HCT116 (cell line): ENCODE results near the gene HAUS1. TPM values are rescaled to one million over a fixed set of nuclear protein-coding genes. Genes with fewer than 3 reads are reported as not detected.

ENCODE experiments used
- ATAC-seq: fragments of 200-7000 bp; cut with Tn5 transposase; 2 replicates; pipeline ENCODE4 v1.9.1; 2020; ENCODE audit warnings: mild to moderate bottlenecking, moderate library complexity
- BruUV-seq: library from RNA; stranded (reverse); fragments of 400-500 nt; replicated peaks from 2 replicates; lab custom pipeline; 2021; lab: Mats Ljungman, UMichigan
- CTCF ChIA-PET: fragments of 300-600 bp; sonication (Branson Sonifier 250); formaldehyde crosslinking; loops from one replicate; lab custom pipeline; 2021; ENCODE audit warnings: antibody characterized with exemption; lab: Charles Lee
- POLR2A ChIA-PET: fragments of 300-600, 350-600 bp; sonication (Branson Sonifier 250); formaldehyde crosslinking; loops from one replicate; lab custom pipeline; 2021; ENCODE audit warnings: antibody characterized with exemption; lab: Charles Lee
- RAD21 ChIA-PET, 2 experiments: fragments of 300-600 bp; sonication (Branson Sonifier 250); formaldehyde crosslinking; loops; one replicate each; lab custom pipeline; 2023; ENCODE audit warnings: low total read pairs in 2 of 2; ENCODE audit not compliant: uncharacterized antibody in 2 of 2, unreplicated experiment in 2 of 2, low non-redundant PET in 1 of 2; lab: Charles Lee
- DNase-seq: peaks from one replicate; pipeline ENCODE4 v3.0.0-alpha.2; 2010; ENCODE audit warnings: low read depth, low spot score
- H2AFZ ChIP-seq: fragments of 200-600 bp; shearing (Covaris generic), sonication (generic); 2 replicates; pipeline ENCODE4 v1.6.1; 2017; ENCODE audit warnings: low read depth, mixed run types, mixed read lengths, antibody characterized with exemption, low read length; ENCODE audit not compliant: poor library complexity, severe bottlenecking
- H3K27ac ChIP-seq: 2 replicates; pipeline ENCODE4 v1.5.1; 2012; ENCODE audit warnings: low read depth, low read length
- H3K27me3 ChIP-seq: fragments of 200-600 bp; sonication (generic); 2 replicates; pipeline ENCODE4 v1.6.1; 2016; ENCODE audit warnings: mixed run types, low read length, mixed read lengths; ENCODE audit not compliant: insufficient read depth
- H3K36me3 ChIP-seq, 2 experiments: fragments of 200-500 bp in 1 of 2; fragments of 200-600 bp in 1 of 2; sonication (Bioruptor generic) in 1 of 2; sonication (generic) in 1 of 2; 2 replicates each; pipeline versions ENCODE4 v1.5.1 to v1.6.1; 2014 to 2016; ENCODE audit warnings: low read length in 2 of 2, inconsistent platforms in 1 of 2, mixed read lengths in 1 of 2, mixed run types in 1 of 2; ENCODE audit not compliant: insufficient read depth in 2 of 2, control insufficient read depth in 1 of 2
- H3K4me1 ChIP-seq, 2 experiments: fragments of 200-600 bp in 1 of 2; sonication (generic) in 1 of 2; 2 replicates each; pipeline versions ENCODE4 v1.5.1 to v1.6.1; 2012 to 2017; ENCODE audit warnings: low read length in 2 of 2, inconsistent platforms in 1 of 2, mild to moderate bottlenecking in 1 of 2, mixed read lengths in 1 of 2, mixed run types in 1 of 2, moderate library complexity in 1 of 2; ENCODE audit not compliant: insufficient read depth in 2 of 2, control insufficient read depth in 1 of 2
- H3K4me2 ChIP-seq: fragments of 200-600 bp; sonication (generic); 2 replicates; pipeline ENCODE4 v1.6.1; 2017; ENCODE audit warnings: mixed run types, low read length, mixed read lengths
- H3K4me3 ChIP-seq, 2 experiments: fragments of 200-600 bp in 1 of 2; sonication (generic) in 1 of 2; replicated peaks in 1 of 2; 2 replicates each; pipeline ENCODE4 v1.5.1; 2011 to 2016; ENCODE audit warnings: low read length in 2 of 2, control low read depth in 1 of 2, low read depth in 1 of 2, mild to moderate bottlenecking in 1 of 2, mixed read lengths in 1 of 2, mixed run types in 1 of 2
- H3K79me2 ChIP-seq: fragments of 200-600 bp; sonication (generic); 2 replicates; pipeline ENCODE4 v1.6.1; 2017; ENCODE audit warnings: mild to moderate bottlenecking, mixed run types, low read length, moderate library complexity, mixed read lengths; ENCODE audit not compliant: insufficient read depth
- H3K9ac ChIP-seq: fragments of 200-600 bp; sonication (generic); 2 replicates; pipeline ENCODE4 v1.6.1; 2016; ENCODE audit warnings: low read length, mixed read lengths
- H3K9me2 ChIP-seq: fragments of 200-600 bp; sonication (generic), shearing (Covaris generic); 2 replicates; pipeline ENCODE4 v1.6.1; 2017; ENCODE audit warnings: mixed run types, mild to moderate bottlenecking, moderate library complexity; ENCODE audit not compliant: insufficient read depth
- H3K9me3 ChIP-seq, 2 experiments: fragments of 200-500 bp in 1 of 2; fragments of 200-600 bp in 1 of 2; sonication (Bioruptor generic) in 1 of 2; sonication (generic) in 1 of 2; 2 replicates each; pipeline ENCODE4 v1.6.1; 2014 to 2017; ENCODE audit warnings: low read length in 2 of 2, mixed read lengths in 2 of 2, inconsistent platforms in 1 of 2, low read depth in 1 of 2, mild to moderate bottlenecking in 1 of 2, mixed run types in 1 of 2, moderate library complexity in 1 of 2; ENCODE audit not compliant: control insufficient read depth in 1 of 2, insufficient read depth in 1 of 2
- H4K20me1 ChIP-seq: fragments of 200-600 bp; sonication (generic), shearing (Covaris generic); 2 replicates; pipeline ENCODE4 v1.6.1; 2017; ENCODE audit warnings: mixed run types, mild to moderate bottlenecking, moderate library complexity; ENCODE audit not compliant: insufficient read depth
- CEBPB ChIP-seq: IDR thresholded peaks from 2 replicates; pipeline ENCODE4 v1.6.1; 2012; ENCODE audit warnings: low read depth
- EZH2 ChIP-seq: fragments of 200-600 bp; sonication (generic); IDR thresholded peaks from 2 replicates; pipeline ENCODE4 v1.6.1; 2017; ENCODE audit warnings: antibody characterized with exemption, mixed run types
- EZH2phosphoT487 ChIP-seq: fragments of 200-600 bp; IDR thresholded peaks from 2 replicates; pipeline ENCODE4 v1.6.1; 2018; ENCODE audit warnings: antibody characterized with exemption, borderline replicate concordance
- JUND ChIP-seq: IDR thresholded peaks from 2 replicates; pipeline ENCODE4 v1.6.1; 2012
- MAX ChIP-seq: IDR thresholded peaks from 2 replicates; pipeline ENCODE4 v1.6.1; 2012
- POLR2AphosphoS5 ChIP-seq: IDR thresholded peaks from 2 replicates; pipeline ENCODE4 v1.6.1; 2011; ENCODE audit warnings: mild to moderate bottlenecking, low read depth, low read length, moderate library complexity
- RAD21 ChIP-seq: IDR thresholded peaks from 2 replicates; pipeline ENCODE4 v1.6.1; 2012; ENCODE audit warnings: low read depth, mild to moderate bottlenecking
- REST ChIP-seq: IDR thresholded peaks from 2 replicates; pipeline ENCODE4 v1.6.1; 2012; ENCODE audit warnings: low read depth
- SP1 ChIP-seq: IDR thresholded peaks from 2 replicates; pipeline ENCODE4 v1.6.1; 2012; ENCODE audit warnings: low read depth
- SRF ChIP-seq: IDR thresholded peaks from 2 replicates; pipeline ENCODE4 v1.6.1; 2012; ENCODE audit warnings: low read depth
- TCF7L2 ChIP-seq: IDR thresholded peaks from 2 replicates; pipeline ENCODE4 v1.7.0; 2011; ENCODE audit warnings: borderline replicate concordance, inconsistent platforms; ENCODE audit not compliant: insufficient read depth, insufficient read length; ENCODE audit errors: extremely low read depth
- ZBTB33 ChIP-seq: IDR thresholded peaks from 2 replicates; pipeline ENCODE4 v1.6.1; 2011; ENCODE audit warnings: mild to moderate bottlenecking, low read length, moderate library complexity; ENCODE audit not compliant: insufficient replicate concordance; ENCODE audit errors: extremely low read depth
- ZFX ChIP-seq: fragments of 450-650 bp; IDR thresholded peaks from 2 replicates; pipeline ENCODE4 v1.6.1; 2017
- ZNF274 ChIP-seq: fragments of 200-500 bp; sonication (Bioruptor generic); IDR thresholded peaks from 2 replicates; pipeline ENCODE4 v1.6.1; 2014; ENCODE audit warnings: mild to moderate bottlenecking, low read depth, low read length, inconsistent platforms
- intact Hi-C: fragments of 100-400 bp; cut with micrococcal nuclease; formaldehyde crosslinking; loops from 2 replicates; pipeline ENCODE4 v1.10.0; 2022
- total RNA-seq: library from RNA; stranded (reverse); gene quantifications from one replicate; pipeline ENCODE4 v1.2.1, GENCODE V29; 2021; ENCODE audit not compliant: unreplicated experiment

HAUS1 gene
- total RNA-seq, 1 experiment from 2014 or later: 46.2 TPM

- Histone ChIP-seq H3K4me1 (no peaks in the 10 kb centered on the region), H3K79me2 (no peaks in the 10 kb centered on the region), H3K27ac (no peak overlapping the region), H2AFZ (no peak overlapping the region), H3K4me3 (no peak overlapping the region), H3K4me2 (no peak overlapping the region), H3K27me3 (no peaks in the 10 kb centered on the region), H3K9ac (no peak overlapping the region), H4K20me1 (no peaks in the 10 kb centered on the region), H3K9me2 (no peaks in the 10 kb centered on the region), H3K9me3 (no peaks in the 10 kb centered on the region), H3K36me3 (no peaks in the 10 kb centered on the region)
- no TSS peak for BruUV-seq
- CTCF ChIA-PET: no interaction called here
- intact Hi-C loops: no loop called here
- TF ChIP-seq MAX (no peak), CEBPB (no peak), TCF7L2 (no peak), SRF (no peak), REST (no peak), RAD21 (no peak), ZNF274 (no peak), ZFX (no peak), ZBTB33 (no peak), POLR2AphosphoS5 (no peak), EZH2phosphoT487 (no peak), SP1 (no peak), EZH2 (no peak), JUND (no peak)
- no peak for DNase-seq
- RAD21 ChIA-PET: no interaction called here
- ATAC-seq: no peak
- POLR2A ChIA-PET: no interaction called here
Measured at GRCh38 chr18:46054956-46055837, 49.0 kb upstream of the HAUS1 start.
